ENCODE measurements around the gene MUC22. TPM values are rescaled to one million over a fixed set of nuclear protein-coding genes. Genes with fewer than 3 reads are reported as not detected.

The MUC22 gene
- total and polyA plus RNA-seq, 2 of the 4 experiments (the other 2 are of a cell fraction) = 0.02 TPM; not detected in 1

DNA sequence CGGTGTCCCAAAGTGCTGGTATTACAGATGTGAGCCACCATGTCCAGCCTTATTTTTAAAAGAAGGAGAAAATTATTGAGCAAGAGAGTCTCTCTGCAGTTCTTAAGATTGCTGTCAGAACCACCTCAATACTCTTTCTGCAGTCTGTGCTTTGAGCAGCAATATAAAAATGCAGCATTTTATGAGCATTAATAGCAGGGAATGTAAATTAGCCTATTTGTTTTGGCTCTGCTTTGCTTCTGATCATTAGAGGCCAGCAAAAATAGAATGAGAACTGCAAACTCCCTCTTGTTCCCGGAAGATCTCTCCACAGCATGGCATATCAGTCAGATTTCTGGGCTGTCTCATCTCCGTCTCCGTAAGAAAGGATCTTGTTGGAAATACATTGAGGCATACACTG is 66.3 kb downstream of the MUC22 start:
- no peak overlapping the region for H3K4me2 ChIP-seq (ENCODE audit: low read depth, low read length)
- H3K4me1 ChIP-seq (ENCODE audit: control insufficient read depth, insufficient read depth, low read length) = peaks cover 6% of the 10 kb centered on the region
- ATAC-seq (ENCODE audit: low read depth) (no peak), DNase-seq (no peak)
- no peak overlapping the region for H3K9ac ChIP-seq (ENCODE audit: low read depth, low read length)
- H4K20me1 ChIP-seq (ENCODE audit: insufficient read depth, low read length) = no peaks in the 10 kb centered on the region
- H3K27me3 ChIP-seq (ENCODE audit: control insufficient read depth, insufficient read depth, low read length) = no peaks in the 10 kb centered on the region
- BruUV-seq (replicated peaks) = no TSS peak
- H2AK9ac ChIP-seq (replicated peaks; ENCODE audit: low read depth, low read length, poor library complexity) = no peak overlapping the region
- H3K18ac ChIP-seq (ENCODE audit: low read depth, low read length) = no peak overlapping the region
- H3K23ac ChIP-seq (ENCODE audit: low read depth, low read length) = no peak overlapping the region
- H3K36me3 ChIP-seq (ENCODE audit: control insufficient read depth, insufficient read depth, low read length) = no peaks in the 10 kb centered on the region
- no peak overlapping the region for H4K8ac ChIP-seq (ENCODE audit: low read depth in 2 of 2, low read length in 2 of 2)
- no peak overlapping the region for H2AK5ac ChIP-seq (ENCODE audit: low read depth, low read length)
- H3K56ac ChIP-seq (ENCODE audit: extremely low read depth, insufficient read depth, low read length) = no peak overlapping the region
- H2BK15ac ChIP-seq (ENCODE audit: low read depth, low read length) = no peak overlapping the region
- in situ Hi-C loops (cut with MboI; ENCODE audit: low sequenced_read_pairs) = loop anchor here (5.0 to 25.0 kb wide), 4 partner anchors 159 to 589 kb away; partner anchors contain the start of genes FLOT1, HLA-E and IER3
- TF ChIP-seq FOS (IDR thresholded peaks at IDR 0.05; ENCODE audit: low read depth, low read length) (no peak), CEBPB (IDR thresholded peaks at IDR 0.05; ENCODE audit: low read depth, low read length) (no peak), MXI1 (IDR thresholded peaks at IDR 0.05; ENCODE audit: borderline replicate concordance, low read depth, low read length) (no peak), MAFK (IDR thresholded peaks at IDR 0.05; ENCODE audit: low read depth, low read length) (no peak), CHD1 (IDR thresholded peaks at IDR 0.05; ENCODE audit: low read depth, low read length) (no peak), RFX5 (IDR thresholded peaks at IDR 0.05; ENCODE audit: low read depth, low read length) (no peak), USF2 (IDR thresholded peaks at IDR 0.05; ENCODE audit: low read depth, low read length) (no peak), RCOR1 (IDR thresholded peaks at IDR 0.05; ENCODE audit: insufficient replicate concordance, low read length) (no peak), BHLHE40 (IDR thresholded peaks at IDR 0.05; ENCODE audit: low read depth, low read length) (no peak), POLR2A (IDR thresholded peaks at IDR 0.05; ENCODE audit: low read depth, low read length) (no peak), NFE2L2 (IDR thresholded peaks at IDR 0.05; ENCODE audit: low read depth, low read length) (no peak), SMC3 (IDR thresholded peaks at IDR 0.05; ENCODE audit: low read depth, low read length) (no peak), RAD21 (IDR thresholded peaks at IDR 0.05; ENCODE audit: low read length) (no peak)
- TF ChIP-seq, protein P1, sequence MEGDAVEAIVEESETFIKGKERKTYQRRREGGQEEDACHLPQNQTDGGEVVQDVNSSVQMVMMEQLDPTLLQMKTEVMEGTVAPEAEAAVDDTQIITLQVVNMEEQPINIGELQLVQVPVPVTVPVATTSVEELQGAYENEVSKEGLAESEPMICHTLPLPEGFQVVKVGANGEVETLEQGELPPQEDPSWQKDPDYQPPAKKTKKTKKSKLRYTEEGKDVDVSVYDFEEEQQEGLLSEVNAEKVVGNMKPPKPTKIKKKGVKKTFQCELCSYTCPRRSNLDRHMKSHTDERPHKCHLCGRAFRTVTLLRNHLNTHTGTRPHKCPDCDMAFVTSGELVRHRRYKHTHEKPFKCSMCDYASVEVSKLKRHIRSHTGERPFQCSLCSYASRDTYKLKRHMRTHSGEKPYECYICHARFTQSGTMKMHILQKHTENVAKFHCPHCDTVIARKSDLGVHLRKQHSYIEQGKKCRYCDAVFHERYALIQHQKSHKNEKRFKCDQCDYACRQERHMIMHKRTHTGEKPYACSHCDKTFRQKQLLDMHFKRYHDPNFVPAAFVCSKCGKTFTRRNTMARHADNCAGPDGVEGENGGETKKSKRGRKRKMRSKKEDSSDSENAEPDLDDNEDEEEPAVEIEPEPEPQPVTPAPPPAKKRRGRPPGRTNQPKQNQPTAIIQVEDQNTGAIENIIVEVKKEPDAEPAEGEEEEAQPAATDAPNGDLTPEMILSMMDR (conservative IDR thresholded peaks at IDR 0.05; ENCODE audit: low read depth, low read length) = no peak
- TF ChIP-seq, protein P2, sequence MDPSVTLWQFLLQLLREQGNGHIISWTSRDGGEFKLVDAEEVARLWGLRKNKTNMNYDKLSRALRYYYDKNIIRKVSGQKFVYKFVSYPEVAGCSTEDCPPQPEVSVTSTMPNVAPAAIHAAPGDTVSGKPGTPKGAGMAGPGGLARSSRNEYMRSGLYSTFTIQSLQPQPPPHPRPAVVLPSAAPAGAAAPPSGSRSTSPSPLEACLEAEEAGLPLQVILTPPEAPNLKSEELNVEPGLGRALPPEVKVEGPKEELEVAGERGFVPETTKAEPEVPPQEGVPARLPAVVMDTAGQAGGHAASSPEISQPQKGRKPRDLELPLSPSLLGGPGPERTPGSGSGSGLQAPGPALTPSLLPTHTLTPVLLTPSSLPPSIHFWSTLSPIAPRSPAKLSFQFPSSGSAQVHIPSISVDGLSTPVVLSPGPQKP (IDR thresholded peaks at IDR 0.05; ENCODE audit: borderline replicate concordance, low read depth, low read length) = no peak
- CTCF ChIA-PET = interaction anchor here (0.6 kb wide), 1 partner anchor 73 kb away, joined by 4 read pairs; no protein-coding TSS in a partner anchor
- no peak overlapping the region for H3K4me3 ChIP-seq (ENCODE audit: insufficient read depth, low read depth, low read length)
- no peak overlapping the region for H3K4ac ChIP-seq (ENCODE audit: low read depth, low read length)
- no peaks in the 10 kb centered on the region for H3K79me1 ChIP-seq (ENCODE audit: low read depth in 1 of 2, low read length in 2 of 2)
- no peak overlapping the region for H2BK120ac ChIP-seq (ENCODE audit: low read depth, low read length)
- H3K14ac ChIP-seq (replicated peaks; ENCODE audit: low read depth, low read length) = no peak overlapping the region
- no peaks in the 10 kb centered on the region for H3K9me3 ChIP-seq (ENCODE audit: control insufficient read depth, insufficient read depth, low read length)
- peaks cover 4% of the 10 kb centered on the region; the same call in 1 of the 2 replicates for H3K9me1 ChIP-seq (ENCODE audit: insufficient read depth, low read length)
- H2AFZ ChIP-seq (replicated peaks; ENCODE audit: low read length, poor library complexity) = no peak overlapping the region
- H2BK5ac ChIP-seq (ENCODE audit: low read depth, low read length, poor library complexity, severe bottlenecking) = no peak overlapping the region
- no peak overlapping the region for H2BK20ac ChIP-seq (ENCODE audit: low read depth, low read length)
- H4K91ac ChIP-seq (ENCODE audit: insufficient read depth, low read depth, low read length) = no peak overlapping the region
- 92% methylated on average over 2 of the region's 4 CpGs; no CpG with 5 or more reads in 1 of the 2 experiments for whole genome bisulfite sequencing, 2 experiments (ENCODE audit: extremely low coverage in 2 of 2, insufficient read length in 1 of 2)
- no peak overlapping the region for H3K27ac ChIP-seq (ENCODE audit: insufficient read depth, low read length)
- dilution Hi-C loops (cut with HindIII; ENCODE audit: low sequenced_read_pairs, unreplicated experiment) = no loop called here
- intact Hi-C loops (cut with micrococcal nuclease) = no loop called here
- H4K5ac ChIP-seq (ENCODE audit: low read depth, low read length) = no peak overlapping the region
- POLR2A ChIA-PET (ENCODE audit: unreplicated experiment) = no interaction called here

All from IMR-90 (cell line).